ENCODE data around the gene AHRR. TPM values are rescaled to one million over a fixed set of nuclear protein-coding genes. Genes with fewer than 3 reads are reported as not detected.

The AHRR gene
- total and polyA plus RNA-seq, 3 donors from 2014 or later = 36.9 to 68.5 (median 43.4) TPM

DNA sequence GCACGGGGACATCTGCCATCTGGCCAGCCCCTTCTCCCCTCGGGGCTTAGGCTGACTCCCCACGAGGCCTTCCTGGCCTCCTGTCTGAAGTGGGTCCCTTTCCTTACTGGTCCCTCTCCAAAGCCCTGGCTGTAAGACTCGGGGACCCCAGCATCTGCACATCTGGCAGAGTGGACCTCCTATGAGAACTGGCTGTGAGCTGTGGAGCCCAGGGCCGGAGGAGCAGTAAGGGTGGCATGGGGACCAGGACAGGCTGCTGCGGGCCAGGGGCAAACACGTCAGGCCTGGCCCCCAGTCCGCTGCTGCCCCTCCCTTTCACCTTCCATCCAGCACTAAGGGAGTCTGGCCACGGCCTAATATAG, 155.3 kb downstream of the AHRR start:
- 66 to 72% methylated on average over 5 to 9 of the region's 9 CpGs for WGBS, 2 donors

DNA sequence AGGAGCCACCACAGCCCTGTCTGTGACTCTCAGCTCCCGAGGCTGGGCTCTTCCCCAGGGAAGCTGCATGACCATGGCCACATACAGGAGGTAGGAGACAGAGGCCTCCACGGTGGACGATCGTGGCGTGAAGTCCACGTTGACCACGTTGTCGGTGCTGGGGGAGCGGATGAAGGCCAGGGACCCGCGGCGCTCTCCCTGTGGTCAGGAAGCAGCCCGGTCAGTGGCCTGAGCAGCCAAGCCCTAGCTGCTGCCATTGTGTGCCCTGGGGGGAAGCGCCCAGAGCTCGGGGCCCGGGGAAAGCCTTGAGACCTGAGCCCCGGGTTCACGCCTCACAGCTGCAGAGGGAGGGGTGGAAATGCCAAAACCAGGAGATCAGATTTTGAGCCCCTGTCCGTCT, 155.7 kb downstream of the AHRR start:
- peaks cover 12% of the 10 kb centered on the region for H3K4me1 ChIP-seq
- H3K27ac ChIP-seq = no peak overlapping the region
- no peaks in the 10 kb centered on the region for H3K27me3 ChIP-seq
- intact Hi-C loops (cut with DNase I; ENCODE audit: low total_unique reads) = no loop called here
- DNase-seq = no peak
- TF ChIP-seq POLR2A (IDR thresholded peaks at IDR 0.05) = no peak
- TF ChIP-seq, protein P1, sequence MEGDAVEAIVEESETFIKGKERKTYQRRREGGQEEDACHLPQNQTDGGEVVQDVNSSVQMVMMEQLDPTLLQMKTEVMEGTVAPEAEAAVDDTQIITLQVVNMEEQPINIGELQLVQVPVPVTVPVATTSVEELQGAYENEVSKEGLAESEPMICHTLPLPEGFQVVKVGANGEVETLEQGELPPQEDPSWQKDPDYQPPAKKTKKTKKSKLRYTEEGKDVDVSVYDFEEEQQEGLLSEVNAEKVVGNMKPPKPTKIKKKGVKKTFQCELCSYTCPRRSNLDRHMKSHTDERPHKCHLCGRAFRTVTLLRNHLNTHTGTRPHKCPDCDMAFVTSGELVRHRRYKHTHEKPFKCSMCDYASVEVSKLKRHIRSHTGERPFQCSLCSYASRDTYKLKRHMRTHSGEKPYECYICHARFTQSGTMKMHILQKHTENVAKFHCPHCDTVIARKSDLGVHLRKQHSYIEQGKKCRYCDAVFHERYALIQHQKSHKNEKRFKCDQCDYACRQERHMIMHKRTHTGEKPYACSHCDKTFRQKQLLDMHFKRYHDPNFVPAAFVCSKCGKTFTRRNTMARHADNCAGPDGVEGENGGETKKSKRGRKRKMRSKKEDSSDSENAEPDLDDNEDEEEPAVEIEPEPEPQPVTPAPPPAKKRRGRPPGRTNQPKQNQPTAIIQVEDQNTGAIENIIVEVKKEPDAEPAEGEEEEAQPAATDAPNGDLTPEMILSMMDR (IDR thresholded peaks at IDR 0.05) = no peak
- H3K36me3 ChIP-seq (ENCODE audit: low read depth, missing control alignments) = no peaks in the 10 kb centered on the region
- no peak overlapping the region for H3K4me3 ChIP-seq
- no peaks in the 10 kb centered on the region for H3K9me3 ChIP-seq
- WGBS, 2 donors = 79 to 88% methylated on average over 18 to 19 of the region's 19 CpGs

More for the DNA sequence above, 155.3 kb downstream of the AHRR start:
- H3K4me3 ChIP-seq = no peak overlapping the region
- peaks cover 15% of the 10 kb centered on the region for H3K4me1 ChIP-seq
- no peaks in the 10 kb centered on the region for H3K27me3 ChIP-seq
- no peak overlapping the region for H3K27ac ChIP-seq
- no peak for DNase-seq
- TF ChIP-seq, protein P1 (IDR thresholded peaks at IDR 0.05) = no peak
- TF ChIP-seq POLR2A (IDR thresholded peaks at IDR 0.05) = no peak
- H3K36me3 ChIP-seq (ENCODE audit: low read depth, missing control alignments) = no peaks in the 10 kb centered on the region
- intact Hi-C loops (cut with DNase I; ENCODE audit: low total_unique reads) = no loop called here
- H3K9me3 ChIP-seq = no peaks in the 10 kb centered on the region

DNA sequence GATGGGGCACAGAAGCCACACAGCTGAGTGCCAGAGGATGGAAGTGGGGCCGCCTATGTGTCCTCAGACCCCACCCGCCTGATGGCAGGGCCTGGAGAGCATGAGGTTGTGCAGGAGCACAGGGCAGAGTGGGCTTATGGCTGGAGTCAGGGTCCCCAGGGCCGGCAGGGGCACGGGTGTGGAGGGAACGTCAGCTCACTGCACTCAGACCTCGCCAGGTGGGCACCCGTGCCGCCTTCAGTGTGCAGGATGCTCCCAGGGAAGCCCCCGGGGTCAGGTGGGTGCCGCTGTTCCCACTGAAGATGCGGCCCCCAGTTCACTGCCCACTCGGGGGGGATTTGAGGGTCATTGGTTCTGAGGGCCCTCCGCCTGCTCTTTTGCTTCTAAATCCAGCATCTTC, 156.4 kb downstream of the AHRR start:
- TF ChIP-seq, protein P1 (IDR thresholded peaks at IDR 0.05) = no peak
- no peak for TF ChIP-seq POLR2A (IDR thresholded peaks at IDR 0.05)
- no peak for DNase-seq
- intact Hi-C loops (cut with DNase I; ENCODE audit: low total_unique reads) = no loop called here
- Histone ChIP-seq H3K27ac (no peak overlapping the region), H3K9me3 (no peaks in the 10 kb centered on the region), H3K36me3 (ENCODE audit: low read depth, missing control alignments) (no peaks in the 10 kb centered on the region), H3K27me3 (no peaks in the 10 kb centered on the region), H3K4me1 (peaks cover 9% of the 10 kb centered on the region), H3K4me3 (no peak overlapping the region)
- 88 to 94% methylated on average over 3 to 13 of the region's 13 CpGs for WGBS, 2 donors

DNA sequence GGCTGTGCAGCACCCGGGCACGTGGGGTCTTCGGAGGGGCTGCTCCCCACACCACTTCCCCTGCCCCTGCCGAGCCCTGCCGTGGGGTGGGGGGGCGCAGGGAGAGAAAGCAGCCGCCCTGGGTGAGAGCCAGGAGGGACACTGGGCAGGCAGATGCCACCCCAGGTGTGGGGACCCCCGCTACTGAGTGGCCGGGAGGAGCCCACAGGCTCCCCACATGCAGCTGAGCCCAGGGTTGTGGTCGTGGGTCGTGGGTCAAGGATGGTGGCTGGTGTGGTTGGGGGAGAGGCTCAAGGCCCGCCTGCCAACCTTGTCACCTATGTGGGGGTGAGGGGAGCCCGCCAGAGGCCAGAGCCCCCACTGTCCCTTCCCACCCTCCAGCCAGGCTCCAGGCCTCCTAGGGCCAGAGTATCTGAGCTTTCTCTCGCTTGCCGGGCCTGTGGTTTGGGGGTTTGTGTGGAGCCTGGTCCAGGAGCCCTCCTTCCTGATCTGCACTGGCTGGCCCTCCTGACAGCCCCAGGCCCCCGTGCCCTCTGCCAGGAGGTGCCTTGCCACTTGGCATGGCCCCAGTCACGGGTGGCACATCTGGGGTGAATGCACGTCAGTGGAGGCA, 157.0 kb downstream of the AHRR start:
- WGBS, 2 donors = 74 to 89% methylated on average over 9 to 17 of the region's 18 CpGs
- H3K4me3 ChIP-seq = no peak overlapping the region
- H3K9me3 ChIP-seq = no peaks in the 10 kb centered on the region
- intact Hi-C loops (cut with DNase I; ENCODE audit: low total_unique reads) = no loop called here
- H3K27me3 ChIP-seq = no peaks in the 10 kb centered on the region
- TF ChIP-seq, protein P1 (IDR thresholded peaks at IDR 0.05) = no peak
- no peak for TF ChIP-seq POLR2A (IDR thresholded peaks at IDR 0.05)
- no peak overlapping the region for H3K27ac ChIP-seq
- H3K36me3 ChIP-seq (ENCODE audit: low read depth, missing control alignments) = no peaks in the 10 kb centered on the region
- DNase-seq = no peak
- H3K4me1 ChIP-seq = peaks cover 9% of the 10 kb centered on the region

DNA sequence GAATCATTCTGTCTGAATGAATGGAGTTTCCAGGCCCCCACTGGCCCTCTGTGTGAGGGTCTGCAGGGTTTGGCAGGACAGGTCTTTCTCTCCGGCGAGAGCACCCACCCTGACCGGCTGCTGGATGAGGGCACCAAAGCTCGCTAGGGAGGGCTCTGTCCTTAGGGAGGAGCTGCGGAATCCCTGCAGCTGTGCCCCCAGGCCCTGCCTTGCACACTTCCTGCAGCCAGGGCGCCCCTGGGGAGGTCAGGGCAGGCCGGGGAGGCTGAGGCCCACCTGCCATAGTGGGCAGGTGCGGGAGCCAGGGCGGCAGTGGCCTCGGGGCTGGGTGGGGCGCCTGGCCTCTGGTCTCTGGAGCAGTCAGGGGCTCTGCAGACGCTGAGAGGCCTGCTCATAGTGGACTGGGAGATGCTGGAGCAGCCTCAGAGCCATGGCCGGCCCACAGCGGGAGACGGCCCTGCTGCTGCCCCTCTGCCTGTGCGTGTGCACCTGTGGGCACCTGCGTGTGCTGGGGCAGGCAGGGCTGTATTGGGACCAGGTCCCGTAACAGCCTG, 157.5 kb downstream of the AHRR start:
- no peak for TF ChIP-seq POLR2A (IDR thresholded peaks at IDR 0.05)
- TF ChIP-seq, protein P1 (IDR thresholded peaks at IDR 0.05) = no peak
- Histone ChIP-seq H3K4me3 (no peak overlapping the region), H3K27ac (no peak overlapping the region), H3K9me3 (no peaks in the 10 kb centered on the region), H3K4me1 (peaks cover 5% of the 10 kb centered on the region), H3K36me3 (ENCODE audit: low read depth, missing control alignments) (no peaks in the 10 kb centered on the region), H3K27me3 (no peaks in the 10 kb centered on the region)
- WGBS, 2 donors = 79% methylated on average over 18 of the region's 18 CpGs; no CpG with 5 or more reads in 1 of the 2 donors
- no peak for DNase-seq
- intact Hi-C loops (cut with DNase I; ENCODE audit: low total_unique reads) = no loop called here
